NOMO-1 treated with dmso at 0.1 percent for 144 hours (cell line): ENCODE measurements around the gene CDC42.

ENCODE experiments used
- DNase-seq: peaks from one replicate; lab custom pipeline; 2025; ENCODE audit not compliant: unreplicated experiment; lab: John Stamatoyannopoulos, UW

CDC42 gene

GRCh38 chr1:22107126-22107525 is 54.6 kb downstream of the CDC42 start:
- no peak for DNase-seq

GRCh38 chr1:22108339-22109105 is 56.0 kb downstream of the CDC42 start:
- DNase-seq, result no peak

- no peak for DNase-seq
These were observed 57.5 kb downstream of the CDC42 start for GRCh38 chr1:22110016-22110415.

- no peak for DNase-seq
These were observed 58.6 kb downstream of the CDC42 start for GRCh38 chr1:22111115-22111514.

GRCh38 chr1:22111620-22112019 is 59.1 kb downstream of the CDC42 start:
- no peak for DNase-seq

GRCh38 chr1:22112554-22112953 is 60.0 kb downstream of the CDC42 start:
- no peak for DNase-seq

GRCh38 chr1:22114083-22115012 is 61.8 kb downstream of the CDC42 start:
- DNase-seq, result no peak

GRCh38 chr1:22115286-22115685 is 62.8 kb downstream of the CDC42 start:
- no peak for DNase-seq

GRCh38 chr1:22117238-22117637 is 64.7 kb downstream of the CDC42 start:
- no peak for DNase-seq

- DNase-seq, result no peak
These were observed 65.3 kb downstream of the CDC42 start for GRCh38 chr1:22117851-22118250.

GRCh38 chr1:22118291-22118992 is 65.9 kb downstream of the CDC42 start:
- no peak for DNase-seq

GRCh38 chr1:22119626-22120468 is 67.3 kb downstream of the CDC42 start:
- DNase-seq, result no peak

- no peak for DNase-seq
These were observed 67.9 kb downstream of the CDC42 start for GRCh38 chr1:22120469-22120790.

- DNase-seq, result no peak
These were observed 69.0 kb downstream of the CDC42 start for GRCh38 chr1:22121421-22121911.

GRCh38 chr1:22122273-22123070 is 70.0 kb downstream of the CDC42 start:
- no peak for DNase-seq

GRCh38 chr1:22123071-22123390 is 70.5 kb downstream of the CDC42 start:
- no peak for DNase-seq

- DNase-seq, result no peak
These were observed 71.4 kb downstream of the CDC42 start for GRCh38 chr1:22123901-22124404.

GRCh38 chr1:22124592-22125229 is 72.2 kb downstream of the CDC42 start:
- no peak for DNase-seq

- DNase-seq, result no peak
These were observed 74.0 kb downstream of the CDC42 start for GRCh38 chr1:22126531-22126930.
